Smooth muscle cell of trachea (primary cell): ENCODE measurements around the gene APBA1. TPM values are rescaled to one million over a fixed set of nuclear protein-coding genes. Genes with fewer than 3 reads are reported as not detected.

Experiments
- total RNA-seq: library from RNA; depleted of rRNA; stranded (reverse); fragments of >200 nt; gene quantifications from 2 replicates; pipeline ENCODE4 v1.2.1, GENCODE V29; 2014

The APBA1 gene
- 14.7 and 21.0 TPM in 2 replicates for total RNA-seq

DNA sequence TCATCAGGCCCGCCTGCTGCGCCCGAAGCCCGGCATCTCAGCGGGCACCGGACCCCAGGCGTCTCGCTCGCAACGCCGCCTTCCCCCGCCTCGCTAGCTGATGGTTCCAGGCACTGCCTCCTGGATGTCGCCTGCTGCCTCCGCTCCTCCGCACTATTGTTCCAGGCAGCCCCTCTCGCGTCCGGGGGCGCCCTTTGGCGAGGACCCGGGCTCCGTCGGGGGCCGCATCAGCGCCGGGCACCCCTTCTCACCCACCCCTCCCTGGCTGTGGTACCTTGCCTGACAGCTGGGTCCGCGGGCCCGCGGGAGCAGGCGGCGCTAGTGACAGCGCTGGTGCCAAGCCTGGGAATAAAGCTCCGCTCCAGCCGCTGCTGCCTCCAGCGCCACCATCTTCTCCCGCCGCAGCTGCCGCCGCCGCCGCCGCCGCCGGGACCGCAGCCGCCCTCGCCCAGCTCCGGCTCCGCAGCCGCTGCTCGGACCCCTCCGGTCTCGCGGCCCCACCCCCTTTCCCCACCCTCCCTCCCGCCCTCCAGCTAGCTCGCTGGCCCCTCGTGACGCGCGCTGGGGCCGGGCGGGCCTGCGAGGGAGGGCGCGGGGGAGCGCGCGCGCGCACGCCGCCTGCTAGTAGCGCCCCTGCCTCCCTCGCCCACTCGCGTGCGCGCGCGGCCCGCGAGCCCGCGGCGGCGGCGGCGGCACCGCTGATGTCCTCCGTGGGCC lies at the start of gene APBA1:
Gene APBA1, minus strand, starts transcription at position 493 of the 717 bp plus-strand sequence.

Other genes starting within 250 kb of the APBA1 start
- gene PTAR1, start 87.6 kb upstream of the APBA1 start, total RNA-seq = 72.7 and 94.1 TPM in 2 replicates
- gene CFAP95, start 148.4 kb upstream of the APBA1 start, total RNA-seq = not detected in 2 replicates